Stimulated activated CD8-positive, alpha-beta memory T cell treated with anti-CD3 and anti-CD28 coated beads, Interleukin-4, amount 100 ng/mL, for 24 hours (primary cell): ENCODE data around the gene RFK.
A peak's percentile ranks its signal among the peaks of the same experiment; 100 is the strongest.

Source experiments
- DNase-seq: peaks from one replicate; pipeline ENCODE4 v3.0.0-alpha.2; 2020; ENCODE audit warnings: low read depth

The RFK gene

GRCh38 chr9:76405868-76406267, 11.6 kb upstream of the RFK start:
- no peak for DNase-seq

- DNase-seq, result no peak
These were observed 11.1 kb upstream of the RFK start for GRCh38 chr9:76405340-76405739.

DNA sequence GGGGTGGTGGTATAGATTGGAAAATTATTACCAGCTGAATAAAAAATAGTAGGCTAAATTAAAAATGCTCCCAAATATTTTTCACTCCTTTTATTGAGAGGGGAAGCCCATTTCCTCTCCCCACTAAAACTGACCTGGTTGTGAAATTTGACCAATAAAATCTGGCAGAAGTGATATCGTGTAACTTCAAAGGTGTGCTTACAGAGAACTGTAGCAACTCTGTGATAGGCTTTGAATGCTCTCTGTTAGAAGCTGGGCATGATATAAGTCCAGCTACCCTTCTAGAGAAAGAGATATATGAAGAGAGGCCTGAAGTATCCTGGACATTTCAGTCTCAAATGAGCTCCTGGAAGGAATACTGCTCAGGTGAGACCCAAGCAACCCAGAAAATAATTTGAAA, 10.2 kb upstream of the RFK start:
- DNase-seq, result no peak

DNA sequence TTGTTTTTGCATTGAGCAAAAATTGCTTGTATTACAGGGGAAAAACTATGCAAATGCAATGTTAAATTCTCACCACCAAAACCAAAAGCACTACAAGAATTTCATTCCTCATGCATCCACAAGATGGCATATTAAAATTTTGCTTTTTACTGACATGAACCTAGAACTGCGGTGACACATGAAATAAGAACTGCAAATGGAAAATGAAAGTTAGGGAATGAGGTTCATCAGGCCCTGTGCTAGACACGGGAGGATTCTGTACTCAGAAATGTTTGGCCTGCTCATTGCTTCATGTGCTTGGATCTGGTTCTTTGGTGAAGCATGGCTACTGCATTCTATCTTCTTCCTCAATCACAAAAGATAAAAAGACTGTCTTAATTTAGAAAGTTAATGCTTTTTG, 9.1 kb upstream of the RFK start:
- no peak for DNase-seq

DNA sequence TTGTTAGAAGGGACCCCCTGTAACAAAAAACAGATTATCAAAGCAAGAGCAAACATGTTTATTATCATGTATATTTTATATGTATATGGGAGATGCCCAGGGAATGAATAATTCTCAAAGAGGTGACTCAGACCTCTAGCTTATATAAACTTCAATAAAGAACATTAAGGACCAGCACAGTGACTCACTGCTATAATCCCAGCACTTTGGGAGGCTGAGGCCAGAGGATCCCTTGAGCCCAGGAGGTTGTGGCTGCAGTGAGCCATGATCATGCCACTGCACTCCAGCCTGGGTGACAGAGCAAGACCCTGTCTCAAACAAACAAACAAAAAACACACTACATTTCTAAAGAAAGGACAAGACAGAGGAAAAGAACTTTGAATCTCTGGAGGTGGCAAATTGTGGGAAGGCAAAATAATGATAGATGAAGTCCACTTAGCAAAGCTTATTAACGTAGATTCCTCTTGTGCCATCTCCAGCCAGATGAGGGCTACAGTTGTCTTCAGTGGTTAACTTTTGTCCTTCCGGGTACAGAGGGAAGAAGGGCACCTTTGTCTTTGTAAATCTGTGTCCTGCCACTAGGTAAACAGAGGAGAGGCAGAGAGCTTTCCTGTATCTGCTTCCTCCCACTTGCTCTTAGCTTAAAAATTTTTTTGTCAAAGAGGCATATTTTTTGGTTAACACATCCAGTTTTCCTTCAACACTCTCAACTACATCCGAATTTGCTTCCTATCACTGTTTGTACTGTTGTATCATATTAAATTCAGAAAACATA, 7.5 kb upstream of the RFK start:
- no peak for DNase-seq

GRCh38 chr9:76401176-76401575, 7.0 kb upstream of the RFK start:
- no peak for DNase-seq

DNA sequence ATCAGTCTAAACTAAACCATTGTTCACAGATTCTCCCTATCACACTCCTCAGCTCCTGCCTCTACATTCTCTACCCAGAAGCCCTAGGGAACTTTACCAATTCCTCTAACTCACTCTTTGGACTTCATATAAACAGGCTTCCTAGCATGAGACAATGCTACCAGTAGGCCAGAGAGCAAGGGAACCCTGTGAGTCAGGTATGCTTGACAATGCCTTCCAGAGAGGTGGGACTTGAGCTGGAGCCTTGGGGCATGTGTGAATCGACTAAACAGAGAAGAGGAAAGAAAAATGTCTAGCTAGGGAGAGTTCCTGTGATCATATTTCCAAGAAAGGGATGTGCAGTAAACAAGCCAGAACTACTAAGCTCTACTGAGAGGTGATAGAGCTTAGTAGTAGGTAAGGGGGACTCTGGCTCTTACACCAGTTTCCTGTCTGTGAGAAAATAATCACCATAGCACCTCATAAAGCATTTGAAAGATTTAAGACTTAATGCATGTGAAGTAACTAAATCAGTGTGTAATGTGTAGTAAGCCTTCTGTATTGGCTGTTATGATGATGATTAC, 6.4 kb upstream of the RFK start:
- DNase-seq, result no peak

DNA sequence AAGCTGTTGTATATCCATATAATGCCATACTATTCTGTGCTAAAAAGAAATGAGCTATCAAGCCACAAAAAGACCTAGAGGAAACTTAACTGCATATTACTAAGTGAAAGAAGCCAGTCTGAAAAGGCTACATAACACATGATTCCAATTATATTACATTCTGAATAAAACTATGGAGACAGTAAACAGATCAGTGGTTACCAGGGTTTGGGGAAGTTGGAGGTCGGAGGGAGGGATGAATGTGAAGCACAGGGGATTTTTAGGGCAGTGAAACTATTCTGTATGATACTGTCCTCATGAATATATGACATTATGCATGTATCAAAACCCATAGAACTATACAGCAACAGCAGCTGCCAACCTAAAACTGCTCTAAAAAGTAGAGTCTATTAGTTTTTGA, 5.6 kb upstream of the RFK start:
- DNase-seq, result no peak

- no peak for DNase-seq
These were observed 2.4 kb upstream of the RFK start for GRCh38 chr9:76396597-76396996.

GRCh38 chr9:76396144-76396543, 1.9 kb upstream of the RFK start:
- DNase-seq, result no peak

DNA sequence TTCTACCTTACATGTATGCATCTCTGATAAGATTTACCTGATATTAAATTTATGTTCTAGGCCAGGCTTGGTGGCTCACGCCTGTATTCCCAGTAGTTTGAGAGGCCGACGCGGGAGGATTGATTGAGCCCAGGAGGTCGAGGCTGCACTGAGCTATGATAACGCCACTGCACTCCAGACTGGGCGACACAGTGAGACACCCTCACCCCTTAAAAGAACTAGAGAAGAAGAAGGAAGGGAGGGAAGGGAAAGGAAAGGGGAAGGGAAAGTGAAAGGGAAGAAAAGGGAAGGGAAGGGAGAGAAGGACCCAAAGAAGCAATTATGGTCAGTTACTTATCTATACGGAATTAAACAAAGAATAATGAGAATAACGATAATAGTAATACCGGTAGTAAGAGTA, 1.2 kb upstream of the RFK start:
- DNase-seq, result no peak

- peak; percentile 24 for DNase-seq
These were observed 680 bp upstream of the RFK start for GRCh38 chr9:76394960-76395252.

DNA sequence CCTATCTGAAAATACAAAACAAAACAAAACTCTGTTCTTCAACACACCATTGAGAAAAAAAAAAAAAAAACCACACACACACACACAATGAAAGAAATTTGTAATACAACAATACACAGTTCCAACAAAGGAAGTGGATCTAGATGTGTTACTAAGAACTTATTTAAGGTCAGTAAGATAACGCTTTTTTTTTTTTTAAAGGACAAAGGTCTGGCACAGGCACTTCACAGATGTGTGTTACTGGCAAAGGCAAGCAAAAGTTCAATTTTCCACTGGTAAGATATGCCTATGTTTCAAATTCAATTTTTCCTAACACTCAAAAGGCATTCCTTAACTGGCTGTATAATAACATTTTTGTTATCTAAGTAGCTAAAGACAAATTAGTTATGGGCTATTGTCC, 3.6 kb downstream of the RFK start:
- no peak for DNase-seq

- DNase-seq, result no peak
These were observed 14.7 kb downstream of the RFK start for GRCh38 chr9:76379494-76379893.

DNA sequence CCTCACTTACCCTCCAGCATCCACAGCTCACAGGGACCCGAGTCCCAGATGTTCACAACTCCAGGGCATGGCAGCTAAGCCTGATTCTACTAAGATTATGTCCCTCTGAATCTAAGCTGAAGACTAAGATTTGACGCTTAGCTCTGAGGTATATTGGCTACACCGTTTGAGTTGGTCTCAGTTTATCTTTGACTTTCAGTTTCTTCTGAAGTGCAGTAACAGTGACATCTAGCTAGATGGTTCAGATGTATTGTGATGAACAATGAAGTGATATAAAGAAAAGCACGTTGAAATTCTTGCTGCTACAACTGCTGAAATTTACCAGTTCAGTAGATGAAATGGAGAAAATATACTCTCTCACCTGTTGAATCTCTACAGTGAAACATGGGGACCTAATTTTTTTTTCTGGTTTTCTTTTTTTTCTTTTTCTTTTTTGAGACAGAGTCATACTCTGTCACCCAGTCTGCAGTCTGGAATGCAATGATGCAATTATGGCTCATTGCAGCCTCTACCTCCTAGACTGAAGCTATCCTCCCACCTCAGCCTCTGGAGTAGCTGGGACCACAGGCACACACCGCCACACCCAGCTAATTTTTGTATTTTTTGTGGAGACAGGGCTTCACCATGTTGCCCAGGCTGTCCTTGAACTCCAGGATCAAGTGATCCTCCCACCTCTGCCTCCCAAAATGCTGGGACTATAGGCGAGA, 15.7 kb downstream of the RFK start:
- no peak for DNase-seq

- DNase-seq, result no peak
These were observed 16.4 kb downstream of the RFK start for GRCh38 chr9:76377791-76378190.

GRCh38 chr9:76374783-76375559, 19.3 kb downstream of the RFK start:
- no peak for DNase-seq

DNA sequence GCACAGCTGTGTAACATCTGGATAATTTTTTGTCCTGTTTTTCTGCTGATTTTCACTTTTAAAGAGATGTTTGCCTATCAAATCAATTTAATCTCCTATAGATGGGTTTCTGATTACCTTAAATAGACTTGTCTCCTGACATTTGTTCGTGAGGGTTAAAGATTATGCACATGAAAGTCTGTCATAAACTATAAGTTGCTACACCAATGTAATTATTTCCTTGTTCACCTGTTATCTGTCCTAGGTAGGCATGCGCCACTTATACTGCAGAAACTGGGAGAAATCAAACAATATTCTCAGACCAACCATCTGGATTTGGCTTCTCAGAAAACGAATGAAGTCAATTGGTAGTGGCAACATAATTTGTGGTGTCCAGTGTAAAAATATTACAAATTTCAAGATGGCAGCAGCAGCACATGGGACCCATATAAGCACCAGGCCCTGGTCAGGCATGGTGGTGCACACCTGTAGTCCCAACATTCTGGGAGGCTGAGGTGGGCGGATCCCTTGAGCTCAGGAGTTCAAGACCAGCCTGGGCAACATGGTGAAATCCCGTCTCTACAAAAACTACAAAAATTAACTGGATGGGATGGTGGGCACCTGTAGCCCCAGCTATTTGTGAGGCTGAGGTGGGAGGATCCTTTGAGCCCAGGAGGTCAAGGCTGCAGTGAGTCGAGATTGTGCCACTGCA, 20.3 kb downstream of the RFK start:
- no peak for DNase-seq

DNA sequence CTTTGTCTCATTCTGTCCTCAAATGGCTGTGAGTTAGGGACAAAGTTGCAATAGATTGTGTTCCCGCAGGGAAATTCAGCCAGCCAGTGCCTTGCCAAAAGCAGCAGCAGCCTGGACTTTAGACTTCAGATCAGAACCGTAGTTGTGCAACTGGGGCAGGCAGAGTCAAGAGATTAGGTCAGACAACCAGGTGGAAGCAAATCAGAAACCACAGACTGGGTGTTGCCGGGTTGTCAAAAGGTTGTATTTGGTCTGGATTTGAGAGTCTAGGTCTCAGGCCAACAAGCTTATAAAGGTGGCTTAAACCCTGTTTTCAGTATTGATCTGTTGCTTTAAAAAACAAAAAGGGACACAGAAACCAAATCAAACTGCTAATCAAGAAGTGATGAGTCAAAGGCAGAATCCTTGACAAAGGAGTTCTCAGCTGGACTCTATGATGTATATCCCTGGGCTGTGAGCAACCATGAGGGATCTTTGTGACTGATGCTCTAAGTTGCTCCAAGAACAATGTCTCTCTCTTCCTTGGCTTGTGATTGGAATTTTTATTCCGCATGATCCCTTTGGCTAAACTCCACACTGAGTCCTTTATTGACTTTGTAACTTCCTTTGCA, 20.9 kb downstream of the RFK start:
- DNase-seq, result no peak

GRCh38 chr9:76372336-76372735, 21.9 kb downstream of the RFK start:
- no peak for DNase-seq

DNA sequence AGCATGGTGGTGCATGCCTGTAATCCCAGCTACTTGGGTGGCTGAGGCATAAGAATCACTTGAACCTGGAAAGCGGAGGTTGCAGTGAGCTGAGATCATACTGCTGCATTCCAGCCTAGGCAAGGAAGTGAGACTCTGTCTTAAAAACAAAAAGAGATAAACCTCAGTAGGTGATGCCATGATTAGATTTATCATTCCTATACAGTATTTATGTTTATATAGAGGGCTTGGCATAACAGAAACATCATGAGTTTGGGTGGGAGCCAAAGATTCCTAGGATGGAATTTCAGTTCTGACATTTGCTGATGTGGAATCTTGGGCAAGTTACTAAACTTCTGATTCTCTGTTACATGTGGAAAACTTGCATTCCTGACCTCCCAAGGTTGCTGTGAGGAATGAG, 22.3 kb downstream of the RFK start:
- no peak for DNase-seq
